ENCODE data around the gene ARL15.

ARL15 gene

GRCh38 chr5:53940921-53941320 is 369.5 kb downstream of the ARL15 start:
- TF ChIP-seq CTCF (IDR thresholded peaks at IDR 0.05; ENCODE audit: low read depth, low read length, missing control alignments), result no peak
- DNase-seq (ENCODE audit: low read depth), result no peak
- H3K4me3 ChIP-seq (ENCODE audit: low read depth, low read length), result no peak overlapping the region
- in situ Hi-C loops (cut with HindIII; ENCODE audit: low sequenced_read_pairs), result loop anchor here (5.0 kb wide), 1 partner anchor 91 kb away; no protein-coding TSS in a partner anchor

- DNase-seq (ENCODE audit: low read depth), result no peak
- TF ChIP-seq CTCF (IDR thresholded peaks at IDR 0.05; ENCODE audit: low read depth, low read length, missing control alignments), result no peak
- in situ Hi-C loops (cut with HindIII; ENCODE audit: low sequenced_read_pairs), result no loop called here
These were observed 372.9 kb downstream of the ARL15 start for GRCh38 chr5:53937467-53937866.

GRCh38 chr5:53936481-53937352 is 373.7 kb downstream of the ARL15 start:
- in situ Hi-C loops (cut with HindIII; ENCODE audit: low sequenced_read_pairs), result no loop called here
- DNase-seq (ENCODE audit: low read depth), result no peak

More at GRCh38 chr5:53937467-53937866, 372.9 kb downstream of the ARL15 start:
- no peak overlapping the region for H3K4me3 ChIP-seq (ENCODE audit: low read depth, low read length)

GRCh38 chr5:53934151-53934820 is 376.1 kb downstream of the ARL15 start:
- TF ChIP-seq CTCF (IDR thresholded peaks at IDR 0.05; ENCODE audit: low read depth, low read length, missing control alignments), result no peak
- DNase-seq (ENCODE audit: low read depth), result peak; percentile 24
- in situ Hi-C loops (cut with HindIII; ENCODE audit: low sequenced_read_pairs), result no loop called here
- no peak overlapping the region for H3K4me3 ChIP-seq (ENCODE audit: low read depth, low read length)

More at GRCh38 chr5:53936481-53937352, 373.7 kb downstream of the ARL15 start:
- H3K4me3 ChIP-seq (ENCODE audit: low read depth, low read length), result no peak overlapping the region
- TF ChIP-seq CTCF (IDR thresholded peaks at IDR 0.05; ENCODE audit: low read depth, low read length, missing control alignments), result no peak

GRCh38 chr5:53932351-53932750 is 378.0 kb downstream of the ARL15 start:
- TF ChIP-seq CTCF (IDR thresholded peaks at IDR 0.05; ENCODE audit: low read depth, low read length, missing control alignments), result no peak
- DNase-seq (ENCODE audit: low read depth), result no peak
- in situ Hi-C loops (cut with HindIII; ENCODE audit: low sequenced_read_pairs), result no loop called here
- no peak overlapping the region for H3K4me3 ChIP-seq (ENCODE audit: low read depth, low read length)

GRCh38 chr5:53930457-53930856 is 379.9 kb downstream of the ARL15 start:
- H3K4me3 ChIP-seq (ENCODE audit: low read depth, low read length), result no peak overlapping the region
- in situ Hi-C loops (cut with HindIII; ENCODE audit: low sequenced_read_pairs), result no loop called here
- no peak for DNase-seq (ENCODE audit: low read depth)
- TF ChIP-seq CTCF (IDR thresholded peaks at IDR 0.05; ENCODE audit: low read depth, low read length, missing control alignments), result no peak

Measured in astrocyte of the cerebellum (primary cell).